Osteoblast (primary cell): Measurements from ENCODE around the gene HOXB8. TPM values are rescaled to one million over a fixed set of nuclear protein-coding genes. Genes with fewer than 3 reads are reported as not detected.

Experiments used
- DNase-seq: peaks from one replicate; pipeline ENCODE4 v3.0.0; 2011; ENCODE audit warnings: low spot score, mixed read lengths; ENCODE audit not compliant: insufficient read length; ENCODE audit errors: missing footprints
- H2AFZ ChIP-seq: 2 replicates; pipeline ENCODE4 v1.6.0; 2011; ENCODE audit warnings: mild to moderate bottlenecking, low read length
- H3K27ac ChIP-seq: 2 replicates; pipeline ENCODE4 v1.5.1; 2011; ENCODE audit warnings: mild to moderate bottlenecking, low read depth, low read length, moderate library complexity
- H3K27me3 ChIP-seq: 2 replicates; pipeline ENCODE4 v1.6.0; 2012; ENCODE audit warnings: mild to moderate bottlenecking, control low read depth, inconsistent platforms, low read length, moderate library complexity; ENCODE audit not compliant: insufficient read depth
- H3K36me3 ChIP-seq: 2 replicates; pipeline ENCODE4 v1.5.1; 2011; ENCODE audit warnings: mild to moderate bottlenecking, low read length, control low read depth, moderate library complexity; ENCODE audit not compliant: insufficient read depth
- H3K4me1 ChIP-seq: 2 replicates; pipeline ENCODE4 v1.5.1; 2011; ENCODE audit warnings: mild to moderate bottlenecking, low read length, control low read depth, moderate library complexity; ENCODE audit not compliant: insufficient read depth
- H3K4me2 ChIP-seq: 2 replicates; pipeline ENCODE4 v1.6.0; 2011; ENCODE audit warnings: mild to moderate bottlenecking, low read length; ENCODE audit not compliant: insufficient read depth
- H3K4me3 ChIP-seq: fragments of 200-600 bp; sonication (generic); 3 replicates; pipeline ENCODE4 v1.5.1; 2012; ENCODE audit warnings: mild to moderate bottlenecking, low read length, inconsistent platforms; ENCODE audit not compliant: insufficient read depth
- H3K79me2 ChIP-seq: 2 replicates; pipeline ENCODE4 v1.6.0; 2012; ENCODE audit warnings: mild to moderate bottlenecking, low read length, control low read depth, inconsistent platforms; ENCODE audit not compliant: insufficient read depth
- H3K9me3 ChIP-seq: 2 replicates; pipeline ENCODE4 v1.5.1; 2011; ENCODE audit warnings: low read depth, low read length, control low read depth
- H4K20me1 ChIP-seq: 2 replicates; pipeline ENCODE4 v1.6.0; 2012; ENCODE audit warnings: mild to moderate bottlenecking, low read length, control low read depth; ENCODE audit not compliant: insufficient read depth
- total RNA-seq: library from RNA; depleted of rRNA; stranded (reverse); fragments of >200 nt; gene quantifications from 2 replicates; pipeline ENCODE4 v1.2.3, GENCODE V29; 2012
- TF ChIP-seq, protein P1 (sequence below): IDR thresholded peaks from 2 replicates; pipeline ENCODE4 v1.5.1; 2011; ENCODE audit warnings: mild to moderate bottlenecking, low read depth, low read length, moderate library complexity; ENCODE audit errors: extremely low read depth

HOXB8 gene
- total RNA-seq, 1 donor = not detected

DNA sequence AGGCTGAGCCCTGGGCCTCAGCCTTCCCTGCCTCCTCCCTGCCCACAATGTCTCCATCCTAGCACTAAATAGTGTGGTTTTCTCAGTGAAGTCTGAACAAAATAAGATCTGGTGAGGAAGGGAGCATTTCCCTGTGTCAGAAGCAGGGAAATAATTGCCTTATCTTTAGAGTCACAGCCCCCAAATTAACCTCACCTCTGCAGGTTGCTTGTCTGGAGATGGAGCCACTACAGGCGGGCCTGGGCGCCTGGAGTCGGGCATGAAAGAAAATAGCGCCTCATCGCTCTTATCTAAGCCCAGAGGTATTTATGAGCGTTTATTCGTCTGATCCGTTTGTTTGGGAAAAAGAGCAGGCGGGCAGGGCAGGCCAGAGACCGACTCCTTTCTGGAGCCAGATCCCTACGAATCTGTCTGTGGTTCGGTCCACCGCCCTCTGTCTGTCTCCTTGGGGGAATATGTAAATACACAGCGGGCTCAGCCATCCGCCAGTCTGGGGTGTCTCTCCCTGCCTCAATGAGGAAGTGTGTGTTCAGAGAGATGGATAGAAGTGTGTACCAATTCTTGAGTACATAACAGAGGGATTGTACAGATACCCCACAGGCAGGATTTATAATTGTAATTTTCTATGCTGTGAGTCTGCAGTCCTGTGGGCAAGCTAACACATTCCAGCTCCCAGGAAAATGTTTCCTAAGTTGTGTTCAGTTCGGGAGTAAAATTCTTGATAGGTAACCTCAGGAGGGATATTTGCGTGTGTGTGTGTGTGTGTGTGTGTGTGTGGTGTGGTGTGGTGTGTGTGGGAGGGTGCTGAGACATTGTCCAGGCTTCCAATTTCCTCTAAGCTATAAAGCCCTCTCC, 14.6 kb downstream of the HOXB8 start:
- TF ChIP-seq, protein P1, sequence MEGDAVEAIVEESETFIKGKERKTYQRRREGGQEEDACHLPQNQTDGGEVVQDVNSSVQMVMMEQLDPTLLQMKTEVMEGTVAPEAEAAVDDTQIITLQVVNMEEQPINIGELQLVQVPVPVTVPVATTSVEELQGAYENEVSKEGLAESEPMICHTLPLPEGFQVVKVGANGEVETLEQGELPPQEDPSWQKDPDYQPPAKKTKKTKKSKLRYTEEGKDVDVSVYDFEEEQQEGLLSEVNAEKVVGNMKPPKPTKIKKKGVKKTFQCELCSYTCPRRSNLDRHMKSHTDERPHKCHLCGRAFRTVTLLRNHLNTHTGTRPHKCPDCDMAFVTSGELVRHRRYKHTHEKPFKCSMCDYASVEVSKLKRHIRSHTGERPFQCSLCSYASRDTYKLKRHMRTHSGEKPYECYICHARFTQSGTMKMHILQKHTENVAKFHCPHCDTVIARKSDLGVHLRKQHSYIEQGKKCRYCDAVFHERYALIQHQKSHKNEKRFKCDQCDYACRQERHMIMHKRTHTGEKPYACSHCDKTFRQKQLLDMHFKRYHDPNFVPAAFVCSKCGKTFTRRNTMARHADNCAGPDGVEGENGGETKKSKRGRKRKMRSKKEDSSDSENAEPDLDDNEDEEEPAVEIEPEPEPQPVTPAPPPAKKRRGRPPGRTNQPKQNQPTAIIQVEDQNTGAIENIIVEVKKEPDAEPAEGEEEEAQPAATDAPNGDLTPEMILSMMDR = no peak

DNA sequence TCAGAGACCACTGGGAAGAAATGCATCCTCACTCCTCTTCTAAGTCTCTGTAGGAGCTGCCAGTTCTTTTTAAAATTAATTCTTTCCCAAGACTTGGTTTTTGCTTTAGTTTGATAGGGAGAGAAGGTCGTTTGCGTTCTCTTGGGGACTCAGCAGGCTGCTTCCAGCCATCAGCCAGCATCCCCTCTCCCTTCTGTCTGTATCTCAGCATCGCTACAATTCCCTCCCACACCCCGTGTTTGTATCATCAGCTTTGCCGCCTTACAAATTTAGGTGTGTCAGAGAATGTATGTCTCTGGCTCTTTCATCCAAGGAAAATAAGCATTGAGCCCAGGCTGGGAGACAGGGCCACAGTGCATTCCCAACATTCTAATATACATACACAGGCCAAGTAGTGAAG, 15.7 kb downstream of the HOXB8 start:
- H3K79me2 ChIP-seq = no peaks in the 10 kb centered on the region
- H3K27me3 ChIP-seq = peaks cover 100% of the 10 kb centered on the region
- H3K4me2 ChIP-seq = no peak overlapping the region
- no peak overlapping the region for H3K27ac ChIP-seq
- no peak overlapping the region for H2AFZ ChIP-seq
- no peak for DNase-seq
- no peaks in the 10 kb centered on the region for H3K9me3 ChIP-seq
- H3K4me3 ChIP-seq = no peak overlapping the region
- no peaks in the 10 kb centered on the region for H3K4me1 ChIP-seq
- peaks cover 3% of the 10 kb centered on the region for H4K20me1 ChIP-seq
- no peaks in the 10 kb centered on the region for H3K36me3 ChIP-seq
- TF ChIP-seq, protein P1 = no peak

More for the DNA sequence above, 14.6 kb downstream of the HOXB8 start:
- Histone ChIP-seq H3K9me3 (no peaks in the 10 kb centered on the region), H2AFZ (no peak overlapping the region), H3K27me3 (peaks cover 100% of the 10 kb centered on the region), H4K20me1 (peaks cover 3% of the 10 kb centered on the region), H3K27ac (no peak overlapping the region), H3K79me2 (no peaks in the 10 kb centered on the region), H3K4me2 (no peak overlapping the region), H3K36me3 (no peaks in the 10 kb centered on the region), H3K4me1 (no peaks in the 10 kb centered on the region), H3K4me3 (no peak overlapping the region)
- no peak for DNase-seq

DNA sequence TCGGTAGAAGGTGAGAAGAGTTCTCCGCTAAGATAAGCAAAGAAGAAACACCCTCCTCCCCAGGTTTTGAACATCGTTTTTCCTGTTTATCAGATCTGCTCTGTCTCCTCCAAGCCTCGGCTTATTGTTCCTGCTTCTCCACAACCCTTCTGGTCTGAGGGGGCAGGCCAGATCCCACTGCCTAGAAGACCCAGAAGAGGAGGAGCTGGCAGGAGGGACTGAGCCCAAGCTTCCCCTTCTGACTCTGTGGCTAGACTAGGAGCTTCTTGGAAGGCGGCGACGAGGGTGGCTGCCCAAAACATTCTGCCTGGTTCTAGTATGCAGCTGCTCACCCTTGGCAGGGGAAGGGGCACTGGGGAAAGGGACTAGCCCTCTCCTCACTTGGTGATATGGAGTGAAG, 16.4 kb downstream of the HOXB8 start:
- H3K4me1 ChIP-seq = no peaks in the 10 kb centered on the region
- H3K4me3 ChIP-seq = no peak overlapping the region
- no peak overlapping the region for H2AFZ ChIP-seq
- TF ChIP-seq, protein P1 = no peak
- no peak overlapping the region for H3K4me2 ChIP-seq
- H3K9me3 ChIP-seq = no peaks in the 10 kb centered on the region
- H3K79me2 ChIP-seq = no peaks in the 10 kb centered on the region
- H3K27ac ChIP-seq = no peak overlapping the region
- H4K20me1 ChIP-seq = peaks cover 3% of the 10 kb centered on the region
- no peaks in the 10 kb centered on the region for H3K36me3 ChIP-seq
- H3K27me3 ChIP-seq = peaks cover 100% of the 10 kb centered on the region
- DNase-seq = no peak

DNA sequence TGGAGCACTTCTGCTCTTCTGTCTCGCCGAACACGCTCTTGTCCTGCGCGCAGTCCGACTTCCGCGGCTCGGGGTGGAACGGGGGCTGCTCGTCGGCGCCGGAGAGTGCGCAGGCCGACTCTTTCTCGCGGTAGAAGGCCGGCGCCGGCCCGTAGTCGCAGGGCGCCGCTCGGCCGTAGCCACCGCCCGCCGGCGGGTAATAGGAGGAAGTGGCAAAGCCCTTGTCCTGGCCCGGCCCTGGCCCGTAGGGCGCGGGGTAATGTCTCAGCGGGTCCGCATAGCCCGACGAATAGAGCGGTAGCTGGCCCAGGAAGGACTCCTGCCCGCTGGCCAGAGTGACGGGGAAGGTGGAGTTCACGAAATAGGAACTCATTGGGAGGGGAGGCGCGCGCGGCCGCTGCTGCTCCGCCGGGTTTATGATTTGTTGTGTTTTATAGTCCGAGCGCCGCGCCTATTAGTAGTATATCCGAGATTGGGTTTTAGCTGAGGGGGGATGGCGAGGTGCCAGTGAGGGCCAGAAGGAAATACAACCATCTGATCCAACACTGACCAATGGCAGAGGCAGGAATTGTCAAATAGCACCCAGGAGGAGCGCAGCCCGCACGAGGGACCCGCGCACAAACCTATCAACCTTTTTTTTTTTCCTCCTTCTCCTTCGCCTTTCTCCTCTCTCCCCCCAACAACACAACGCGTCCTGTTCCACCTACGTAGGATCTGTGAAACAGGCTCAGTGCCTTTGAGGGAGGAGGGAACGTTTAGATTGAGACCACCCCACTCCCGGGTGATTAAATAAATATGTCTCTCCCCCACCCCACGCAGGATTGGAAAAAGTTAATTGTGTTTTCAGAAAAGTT, 17.1 kb downstream of the HOXB8 start:
- H4K20me1 ChIP-seq = peaks cover 1% of the 10 kb centered on the region
- H3K9me3 ChIP-seq = no peaks in the 10 kb centered on the region
- H3K27ac ChIP-seq = no peak overlapping the region
- peak overlapping the region; percentile 58 for H3K4me3 ChIP-seq
- H3K36me3 ChIP-seq = no peaks in the 10 kb centered on the region
- no peaks in the 10 kb centered on the region for H3K4me1 ChIP-seq
- no peaks in the 10 kb centered on the region for H3K79me2 ChIP-seq
- H2AFZ ChIP-seq = peak overlapping the region; percentile 41
- TF ChIP-seq, protein P1 = no peak
- peaks cover 98% of the 10 kb centered on the region for H3K27me3 ChIP-seq
- peak overlapping the region; percentile 60 for H3K4me2 ChIP-seq
- no peak for DNase-seq
